HG03432 (cell line): ENCODE results near the gene ITPK1.
A peak's percentile ranks its signal among the peaks of the same experiment; 100 is the strongest.

Source experiments
- ATAC-seq: cut with Tn5 transposase; IDR thresholded peaks from one replicate; pipeline ENCODE4 v1.9.1; 2021; ENCODE audit warnings: mild to moderate bottlenecking, moderate library complexity; ENCODE audit not compliant: unreplicated experiment

ITPK1 gene

GRCh38 chr14:93014058-93015023 lies 101.4 kb downstream of the ITPK1 start:
- no peak for ATAC-seq

DNA sequence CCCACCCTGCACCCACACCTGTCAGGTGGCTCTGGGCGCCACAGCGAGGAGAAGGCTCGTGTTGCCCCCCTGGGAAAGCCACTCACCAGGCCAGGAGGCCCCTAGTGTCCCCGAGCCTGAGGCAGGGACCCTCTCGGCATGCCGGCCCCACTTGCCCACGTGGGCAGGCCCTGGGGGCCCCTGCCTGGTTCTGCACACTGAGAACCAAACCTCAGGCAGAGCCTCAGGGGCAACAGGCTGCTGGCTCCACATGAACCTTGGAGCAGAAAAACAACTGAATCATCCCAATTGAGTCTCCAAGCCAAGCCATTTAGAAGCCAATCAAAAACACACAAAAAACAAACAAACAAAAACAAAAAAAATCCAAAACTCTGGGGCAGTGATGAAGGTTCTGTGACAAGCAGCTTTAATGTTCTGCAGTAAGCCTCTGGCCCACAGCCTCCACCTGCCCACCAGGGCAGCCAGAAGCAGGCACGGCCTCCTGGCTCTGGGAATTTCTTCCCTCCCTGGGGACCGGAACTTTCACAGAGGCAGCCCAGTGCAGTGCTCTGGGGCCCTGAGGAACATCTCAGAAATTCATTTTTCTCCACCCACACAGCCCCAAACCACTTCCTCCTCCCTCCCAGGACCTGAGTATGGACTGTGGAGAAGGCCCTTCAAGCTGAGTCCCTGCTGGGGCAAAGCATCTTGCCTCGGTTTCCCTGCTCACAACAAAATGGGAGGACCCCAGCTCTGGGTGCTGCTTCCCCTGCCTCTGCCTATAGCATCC lies 102.6 kb downstream of the ITPK1 start:
- no peak for ATAC-seq

DNA sequence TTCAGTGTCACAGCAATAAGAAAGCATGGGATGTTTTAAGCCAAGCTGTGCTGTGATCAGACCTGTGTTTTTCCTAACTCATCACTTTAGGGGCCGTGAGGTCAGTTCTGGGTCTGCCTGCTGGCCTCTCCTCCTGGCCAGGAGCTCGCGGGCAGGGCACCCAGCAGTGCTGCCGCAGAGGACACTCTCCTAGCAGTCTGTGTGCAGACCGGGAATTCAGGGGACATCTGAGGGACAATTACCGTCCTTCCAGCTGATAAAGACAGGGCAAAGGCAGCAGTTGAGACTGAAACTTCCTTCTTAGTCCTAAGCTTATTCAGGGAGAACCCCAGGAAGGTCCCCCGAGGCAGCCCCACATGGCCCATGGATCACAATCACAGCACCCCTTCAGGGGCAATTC lies 103.2 kb downstream of the ITPK1 start:
- ATAC-seq, result no peak

DNA sequence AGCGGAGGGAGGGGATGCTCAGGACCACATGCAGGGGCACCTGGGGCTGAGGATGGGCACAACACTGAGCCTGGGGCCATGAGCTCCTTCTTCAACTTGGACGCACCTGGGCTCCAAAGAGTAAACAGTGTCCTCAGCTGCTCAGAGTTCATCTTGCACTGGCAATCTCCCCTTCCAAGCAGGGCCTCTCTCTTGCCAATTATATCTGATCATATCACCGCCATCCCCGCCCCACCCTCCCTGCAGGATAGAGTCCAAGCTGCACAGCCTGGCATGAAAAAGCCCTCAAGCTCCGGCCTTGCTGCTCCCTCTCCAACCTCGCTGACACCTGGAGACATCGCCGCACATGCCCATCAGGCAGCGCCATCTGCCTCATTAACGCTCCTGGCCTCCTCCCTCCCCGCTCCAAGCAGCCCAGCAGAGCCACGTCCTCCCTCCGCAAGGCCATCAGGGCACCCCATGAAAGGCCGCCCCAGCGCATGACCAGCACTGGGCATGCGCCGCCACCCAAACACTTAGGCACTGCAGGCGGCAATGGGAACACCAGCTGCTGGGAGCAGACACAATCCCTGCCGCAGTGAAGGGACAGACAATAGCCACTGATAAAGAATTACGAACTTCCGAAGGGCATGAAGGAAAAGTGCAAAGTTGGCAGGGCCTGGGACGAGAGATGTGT lies 103.9 kb downstream of the ITPK1 start:
- ATAC-seq, result no peak

GRCh38 chr14:93011141-93011529 lies 104.6 kb downstream of the ITPK1 start:
- ATAC-seq, result no peak

- ATAC-seq, result no peak
These were observed 105.1 kb downstream of the ITPK1 start for GRCh38 chr14:93010522-93011140.

GRCh38 chr14:93010130-93010499 lies 105.6 kb downstream of the ITPK1 start:
- no peak for ATAC-seq

GRCh38 chr14:93009471-93010129 lies 106.1 kb downstream of the ITPK1 start:
- no peak for ATAC-seq

GRCh38 chr14:93008381-93008780 lies 107.3 kb downstream of the ITPK1 start:
- ATAC-seq, result no peak

GRCh38 chr14:93007225-93007997 lies 108.3 kb downstream of the ITPK1 start:
- peak; percentile 69 for ATAC-seq

DNA sequence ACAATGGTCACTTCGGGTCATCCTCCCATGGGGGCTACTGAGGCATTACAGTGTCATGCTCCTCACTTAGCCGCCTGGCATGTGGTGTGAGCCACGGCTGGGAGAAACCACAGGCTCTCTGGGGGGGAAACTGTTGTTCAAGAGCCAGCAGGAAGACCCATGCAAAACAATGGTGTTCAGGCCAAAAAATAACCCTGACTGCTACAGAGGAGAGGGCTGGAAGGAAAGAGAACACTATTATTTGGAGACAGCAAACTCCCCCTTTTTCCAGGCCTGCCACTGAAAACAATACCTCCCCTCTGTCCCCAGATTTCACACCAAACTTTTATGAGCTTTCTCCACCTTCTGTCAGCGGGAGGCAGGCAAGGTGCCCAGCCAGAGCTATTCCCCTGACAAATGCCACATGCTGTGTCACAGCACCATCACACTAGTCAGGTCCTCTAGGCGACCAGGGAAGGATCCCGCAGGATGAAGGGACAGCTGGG lies 109.1 kb downstream of the ITPK1 start:
- no peak for ATAC-seq

GRCh38 chr14:93005838-93006237 lies 109.9 kb downstream of the ITPK1 start:
- ATAC-seq, result no peak

- no peak for ATAC-seq
These were observed 110.5 kb downstream of the ITPK1 start for GRCh38 chr14:93005135-93005813.

DNA sequence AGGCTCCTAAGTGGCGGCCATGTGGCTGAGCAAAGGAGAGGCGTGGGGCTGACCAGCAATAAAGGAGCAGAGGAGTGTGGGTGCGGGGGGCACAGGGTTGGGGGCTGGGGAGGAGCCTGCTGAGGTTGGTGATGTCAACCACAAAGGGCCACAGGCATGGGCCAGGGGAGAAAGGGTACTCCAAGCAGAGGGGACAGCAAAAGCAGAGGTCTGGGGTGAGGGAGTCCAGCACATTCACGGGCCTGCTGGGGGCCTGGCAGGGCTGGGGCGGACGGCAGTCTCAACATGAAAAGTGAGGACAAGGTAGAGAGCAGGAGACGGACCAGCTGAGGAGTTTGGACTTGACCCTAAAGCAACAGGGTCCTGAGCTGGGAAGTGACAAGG lies 111.0 kb downstream of the ITPK1 start:
- ATAC-seq, result no peak

GRCh38 chr14:93003945-93004698 lies 111.6 kb downstream of the ITPK1 start:
- ATAC-seq, result no peak

- no peak for ATAC-seq
These were observed 112.8 kb downstream of the ITPK1 start for GRCh38 chr14:93002851-93003298.

GRCh38 chr14:93002049-93002448 lies 113.7 kb downstream of the ITPK1 start:
- ATAC-seq, result no peak

DNA sequence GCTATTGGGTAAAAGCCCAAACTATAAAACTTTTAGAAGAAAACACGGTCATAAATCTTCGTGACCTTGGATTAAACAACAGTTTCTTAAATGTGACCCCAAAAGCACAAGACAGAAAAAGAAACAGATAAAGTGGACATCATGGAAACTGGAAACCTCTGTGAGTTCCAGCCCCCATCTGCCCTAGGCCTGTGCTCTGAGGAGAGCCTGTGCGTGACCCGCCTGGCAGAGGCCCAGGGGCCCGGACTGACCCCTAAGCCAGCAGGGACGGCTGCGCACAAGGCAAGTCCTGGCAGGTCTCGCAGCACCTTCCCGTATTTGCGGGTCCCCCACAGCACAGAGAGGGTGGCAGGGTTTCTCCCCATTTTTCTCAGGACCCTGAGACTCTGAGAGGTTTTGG lies 116.8 kb downstream of the ITPK1 start:
- no peak for ATAC-seq
